ENCODE measurements around the gene PHYH.

DNA sequence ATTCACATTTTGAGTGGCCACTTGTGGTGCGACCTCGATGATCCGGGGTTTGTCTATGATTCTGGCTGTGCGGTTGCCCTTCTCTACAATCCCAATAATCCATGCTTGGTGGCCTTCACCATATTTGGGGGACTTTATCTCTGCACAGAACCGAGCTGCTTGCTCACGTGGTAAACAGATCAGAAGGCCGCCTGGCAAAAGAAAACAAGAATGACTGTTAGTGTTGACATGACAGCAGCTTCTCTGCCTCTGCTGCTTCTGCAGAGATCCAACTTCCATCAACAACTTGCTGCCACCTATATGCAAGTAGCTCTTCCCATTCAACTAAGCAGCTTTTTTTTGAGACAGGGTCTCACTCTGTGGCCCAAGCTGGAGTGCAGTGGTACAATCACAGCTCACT, 19.3 kb upstream of the PHYH start:
- no peak for TF ChIP-seq POLR2A (IDR thresholded peaks at IDR 0.05; ENCODE audit: low read length)
- TF ChIP-seq GATA1 (IDR thresholded peaks at IDR 0.05; ENCODE audit: low read depth, low read length) = no peak
